Measurements from ENCODE around the gene FHOD3. TPM values are rescaled to one million over a fixed set of nuclear protein-coding genes. Genes with fewer than 3 reads are reported as not detected.

Gene FHOD3
- total and polyA plus RNA-seq, 2 donors (not counting 1 experiment from before 2014, with no cell fraction given), result not detected

DNA sequence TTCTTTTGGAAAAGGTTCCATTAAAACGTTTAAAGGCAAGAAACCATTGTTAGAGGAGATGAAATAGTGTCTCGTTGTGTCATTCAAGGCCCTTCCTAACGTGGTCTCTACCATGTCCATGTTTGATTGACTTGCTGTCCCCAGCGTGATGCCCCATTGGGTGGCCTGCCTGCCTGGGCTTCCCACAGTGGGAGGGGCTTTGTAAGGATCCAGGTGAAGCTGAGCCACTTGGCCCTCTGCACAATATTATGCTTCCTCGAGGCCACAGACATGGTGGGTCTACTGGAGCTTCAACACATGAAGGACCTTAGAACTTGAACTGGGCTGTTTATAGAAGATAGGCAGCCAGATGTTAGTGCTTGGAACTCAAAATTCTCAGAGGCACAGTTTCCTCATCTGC lies 235.3 kb downstream of the FHOD3 start:
- DNase-seq, result no peak
- Histone ChIP-seq H3K9me3 (ENCODE audit: control extremely low read depth in 1 of 3, control insufficient read depth in 2 of 3, insufficient read depth in 1 of 3, low read length in 2 of 3) (no peaks in the 10 kb centered on the region), H4K20me1 (ENCODE audit: control insufficient read depth, insufficient read depth, low read length, poor library complexity, severe bottlenecking) (no peaks in the 10 kb centered on the region), H3K79me2 (ENCODE audit: control insufficient read depth, insufficient read depth, low read length) (no peaks in the 10 kb centered on the region), H3K27me3 (replicated peaks in 1 of 4; ENCODE audit: control extremely low read depth in 1 of 4, control insufficient read depth in 3 of 4, insufficient read depth in 4 of 4, low read length in 3 of 4) (no peaks in the 10 kb centered on the region), H3K4me2 (replicated peaks; ENCODE audit: low read depth, low read length, poor library complexity, severe bottlenecking) (no peak overlapping the region), H3K9ac (ENCODE audit: low read length) (no peak overlapping the region), H3K27ac (ENCODE audit: low read length in 2 of 2) (no peak overlapping the region), H3K4me1 (ENCODE audit: control insufficient read depth in 2 of 2, insufficient read depth in 2 of 2, low read length in 2 of 2) (peaks cover 0 to 4% of the 10 kb centered on the region in 2 donors), H2AFZ (ENCODE audit: insufficient read depth, low read depth, low read length, poor library complexity, severe bottlenecking) (no peak overlapping the region), H3K4me3 (ENCODE audit: control extremely low read depth in 1 of 5, extremely low read depth in 1 of 5, insufficient read depth in 1 of 5, low read depth in 2 of 5, low read length in 4 of 5) (no peak overlapping the region), H3K36me3 (replicated peaks in 1 of 2; ENCODE audit: control extremely low read depth in 1 of 2, control insufficient read depth in 1 of 2, extremely low read depth in 1 of 2, insufficient read depth in 2 of 2, low read length in 1 of 2) (no peaks in the 10 kb centered on the region)
- Mint-ChIP-seq H3K27me3 (peaks cover 4% of the 10 kb centered on the region), H3K27ac (no peak overlapping the region), H3K4me3 (no peak overlapping the region), H3K9me3 (ENCODE audit: insufficient read depth) (no peaks in the 10 kb centered on the region), H3K4me1 (peaks cover 5% of the 10 kb centered on the region)
- ChIA-PET POLR2A (no interaction called here), CTCF (no interaction called here)
- 73% methylated on average over 5 of the region's 5 CpGs for WGBS (ENCODE audit: insufficient coverage)
- TF ChIP-seq, protein P1, sequence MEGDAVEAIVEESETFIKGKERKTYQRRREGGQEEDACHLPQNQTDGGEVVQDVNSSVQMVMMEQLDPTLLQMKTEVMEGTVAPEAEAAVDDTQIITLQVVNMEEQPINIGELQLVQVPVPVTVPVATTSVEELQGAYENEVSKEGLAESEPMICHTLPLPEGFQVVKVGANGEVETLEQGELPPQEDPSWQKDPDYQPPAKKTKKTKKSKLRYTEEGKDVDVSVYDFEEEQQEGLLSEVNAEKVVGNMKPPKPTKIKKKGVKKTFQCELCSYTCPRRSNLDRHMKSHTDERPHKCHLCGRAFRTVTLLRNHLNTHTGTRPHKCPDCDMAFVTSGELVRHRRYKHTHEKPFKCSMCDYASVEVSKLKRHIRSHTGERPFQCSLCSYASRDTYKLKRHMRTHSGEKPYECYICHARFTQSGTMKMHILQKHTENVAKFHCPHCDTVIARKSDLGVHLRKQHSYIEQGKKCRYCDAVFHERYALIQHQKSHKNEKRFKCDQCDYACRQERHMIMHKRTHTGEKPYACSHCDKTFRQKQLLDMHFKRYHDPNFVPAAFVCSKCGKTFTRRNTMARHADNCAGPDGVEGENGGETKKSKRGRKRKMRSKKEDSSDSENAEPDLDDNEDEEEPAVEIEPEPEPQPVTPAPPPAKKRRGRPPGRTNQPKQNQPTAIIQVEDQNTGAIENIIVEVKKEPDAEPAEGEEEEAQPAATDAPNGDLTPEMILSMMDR (IDR thresholded peaks at IDR 0.05), result no peak
- no peak for TF ChIP-seq EZH2 (IDR thresholded peaks at IDR 0.05; ENCODE audit: borderline replicate concordance, insufficient read depth, low read depth, low read length, poor library complexity, severe bottlenecking)
- ATAC-seq (ENCODE audit: low read depth), result no peak
- intact Hi-C loops (cut with micrococcal nuclease), result no loop called here

DNA sequence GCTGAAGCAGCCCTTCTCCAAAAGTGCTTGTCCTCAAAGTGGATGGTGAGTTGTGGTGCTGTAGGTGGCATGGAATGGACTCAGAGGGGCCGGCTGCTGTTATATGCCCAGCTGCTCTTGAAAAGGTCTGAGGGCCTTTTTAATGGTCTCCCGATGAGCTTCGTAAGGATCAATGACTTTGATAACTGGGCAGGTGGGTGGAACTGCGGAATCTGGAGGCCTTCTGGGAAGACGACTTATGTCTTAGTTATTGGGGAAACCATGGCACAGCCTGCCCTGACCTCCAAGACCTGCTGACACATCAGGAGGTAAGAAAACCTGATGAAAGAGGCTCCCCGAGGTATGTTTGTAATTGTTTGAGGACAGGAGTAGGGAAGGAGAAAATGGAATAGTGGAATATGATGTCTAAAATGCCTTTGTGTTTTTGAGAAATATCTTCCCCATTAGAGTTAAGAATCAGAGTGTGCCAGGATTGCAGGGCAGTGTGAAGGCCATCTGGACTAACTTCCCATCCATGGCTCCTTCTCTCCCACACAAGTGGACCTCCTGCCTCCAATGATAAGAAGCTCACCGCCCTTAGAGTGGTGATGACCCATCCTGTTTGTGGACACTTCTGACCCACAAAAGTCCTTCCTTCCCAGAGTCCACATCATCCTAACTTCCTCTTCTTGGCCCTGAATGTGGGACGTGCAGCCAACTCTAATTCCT lies 236.1 kb downstream of the FHOD3 start:
- Histone ChIP-seq H3K4me2 (replicated peaks; ENCODE audit: low read depth, low read length, poor library complexity, severe bottlenecking) (no peak overlapping the region), H3K4me3 (ENCODE audit: control extremely low read depth in 1 of 5, extremely low read depth in 1 of 5, insufficient read depth in 1 of 5, low read depth in 2 of 5, low read length in 4 of 5) (no peak overlapping the region), H3K4me1 (ENCODE audit: control insufficient read depth in 2 of 2, insufficient read depth in 2 of 2, low read length in 2 of 2) (peaks cover 0 to 4% of the 10 kb centered on the region in 2 donors), H3K27ac (ENCODE audit: low read length in 2 of 2) (no peak overlapping the region), H4K20me1 (ENCODE audit: control insufficient read depth, insufficient read depth, low read length, poor library complexity, severe bottlenecking) (no peaks in the 10 kb centered on the region), H3K36me3 (replicated peaks in 1 of 2; ENCODE audit: control extremely low read depth in 1 of 2, control insufficient read depth in 1 of 2, extremely low read depth in 1 of 2, insufficient read depth in 2 of 2, low read length in 1 of 2) (no peaks in the 10 kb centered on the region), H2AFZ (ENCODE audit: insufficient read depth, low read depth, low read length, poor library complexity, severe bottlenecking) (no peak overlapping the region), H3K79me2 (ENCODE audit: control insufficient read depth, insufficient read depth, low read length) (no peaks in the 10 kb centered on the region), H3K9ac (ENCODE audit: low read length) (no peak overlapping the region), H3K9me3 (ENCODE audit: control extremely low read depth in 1 of 3, control insufficient read depth in 2 of 3, insufficient read depth in 1 of 3, low read length in 2 of 3) (no peaks in the 10 kb centered on the region), H3K27me3 (replicated peaks in 1 of 4; ENCODE audit: control extremely low read depth in 1 of 4, control insufficient read depth in 3 of 4, insufficient read depth in 4 of 4, low read length in 3 of 4) (no peaks in the 10 kb centered on the region)
- DNase-seq, result no peak
- Mint-ChIP-seq H3K9me3 (ENCODE audit: insufficient read depth) (no peaks in the 10 kb centered on the region), H3K4me3 (no peak overlapping the region), H3K27me3 (peaks cover 4% of the 10 kb centered on the region), H3K27ac (no peak overlapping the region), H3K4me1 (peaks cover 5% of the 10 kb centered on the region)
- CTCF ChIA-PET, result no interaction called here
- intact Hi-C loops (cut with micrococcal nuclease), result no loop called here
- ATAC-seq (ENCODE audit: low read depth), result no peak
- POLR2A ChIA-PET, result no interaction called here
- WGBS (ENCODE audit: insufficient coverage), result 78% methylated on average over 8 of the region's 8 CpGs
- TF ChIP-seq, protein P1 (IDR thresholded peaks at IDR 0.05), result no peak
- no peak for TF ChIP-seq EZH2 (IDR thresholded peaks at IDR 0.05; ENCODE audit: borderline replicate concordance, insufficient read depth, low read depth, low read length, poor library complexity, severe bottlenecking)

Measured in B cell (primary cell).